Testis (tissue), 3 donors: ENCODE results near the gene ZNF512. TPM values are rescaled to one million over a fixed set of nuclear protein-coding genes. Genes with fewer than 3 reads are reported as not detected.
"Not testable (repeated sequence)": the region's sequence is repeated elsewhere in the genome, so short reads cannot be mapped to it uniquely, and the experiment has no call there.

Source experiments
- DNase-seq: peaks from one replicate; pipeline ENCODE4 v3.0.0-alpha.2; 2019
- H3K27ac ChIP-seq, 2 donors: fragments of 200-600 bp; sonication (generic); one replicate each; pipeline ENCODE4 v1.5.1; 2019
- H3K27me3 ChIP-seq: fragments of 200-600 bp; sonication (generic); one replicate; pipeline ENCODE4 v1.5.1; 2019
- H3K36me3 ChIP-seq: fragments of 200-600 bp; sonication (generic); one replicate; pipeline ENCODE4 v1.5.1; 2017; ENCODE audit warnings: low read depth; ENCODE audit errors: missing control alignments
- H3K4me1 ChIP-seq: fragments of 200-600 bp; sonication (generic); one replicate; pipeline ENCODE4 v1.5.1; 2019
- H3K4me3 ChIP-seq, 2 donors: fragments of 200-600 bp; sonication (generic); one replicate each; pipeline ENCODE4 v1.5.1; 2017 to 2019
- H3K9me3 ChIP-seq: fragments of 200-600 bp; sonication (generic); one replicate; pipeline ENCODE4 v1.5.1; 2017
- CTCF ChIP-seq, 3 experiments: fragments of 450-650 bp in 2 of 3; fragments of 200-600 bp in 1 of 3; sonication (generic) in 1 of 3; IDR thresholded peaks; one replicate each; pipeline ENCODE4 v1.5.1; 2016 to 2019; ENCODE audit warnings: antibody characterized with exemption in 3 of 3, mild to moderate bottlenecking in 2 of 3, moderate library complexity in 1 of 3
- POLR2A ChIP-seq: fragments of 450-650 bp; IDR thresholded peaks from one replicate; pipeline ENCODE4 v1.6.1; 2017; ENCODE audit warnings: antibody characterized with exemption, mild to moderate bottlenecking, moderate library complexity
- WGBS, 2 donors: methylation state at CpG; one replicate each; pipeline ENCODE4 v1.1.5; 2018; 5-methylcytosine and 5-hydroxymethylcytosine counted together
- intact Hi-C: fragments of 100-400 bp; cut with DNase I; formaldehyde crosslinking; loops from one replicate; pipeline ENCODE4 v1.15.1; 2023; ENCODE audit warnings: low total_unique reads
- polyA plus RNA-seq: library from polyadenylated mRNA; stranded (reverse); fragments of 350-450 nt; fragmentation: Illumina TruSeq; extraction: RNeasy Lipid Tissue Mini Kit (QIAGEN cat#74804); gene quantifications from one replicate; pipeline ENCODE4 v1.2.3, GENCODE V29; 2014; ENCODE audit warnings: low read depth, low replicate concordance; ENCODE audit not compliant: insufficient read depth
- total RNA-seq, 2 donors: library from RNA; depleted of rRNA; stranded (reverse); fragments of >200 nt; gene quantifications; one replicate each; pipeline ENCODE4 v1.2.3, GENCODE V29; 2016

ZNF512 gene
- total and polyA plus RNA-seq, 3 donors from 2014 or later = 33.6 to 64.9 (median 60.6) TPM

- 92% methylated on average over 5 of the region's 5 CpGs for WGBS, 2 donors
- intact Hi-C loops = no loop called here
- DNase-seq = no peak
These were observed 37.3 kb upstream of the ZNF512 start for GRCh38 chr2:27545348-27546141.

GRCh38 chr2:27549303-27549702, 33.5 kb upstream of the ZNF512 start:
- H3K36me3 ChIP-seq = no peaks in the 10 kb centered on the region
- no peaks in the 10 kb centered on the region for H3K9me3 ChIP-seq
- no peaks in the 10 kb centered on the region for H3K4me1 ChIP-seq
- H3K27me3 ChIP-seq = no peaks in the 10 kb centered on the region
- intact Hi-C loops = no loop called here
- WGBS, 2 donors = 67 to 79% methylated on average over 1 of the region's 1 CpG
- TF ChIP-seq CTCF (IDR thresholded peaks at IDR 0.05) (no peak), POLR2A (no peak)
- H3K27ac ChIP-seq = no peak overlapping the region
- no peak for DNase-seq
- no peak overlapping the region for H3K4me3 ChIP-seq

More at GRCh38 chr2:27545348-27546141, 37.3 kb upstream of the ZNF512 start:
- Histone ChIP-seq H3K4me3 (no peak overlapping the region), H3K4me1 (no peaks in the 10 kb centered on the region), H3K36me3 (no peaks in the 10 kb centered on the region), H3K27me3 (no peaks in the 10 kb centered on the region), H3K9me3 (no peaks in the 10 kb centered on the region), H3K27ac (no peak overlapping the region)
- TF ChIP-seq CTCF (IDR thresholded peaks at IDR 0.05) = no peak
- no peak for TF ChIP-seq POLR2A

GRCh38 chr2:27551514-27551913, 31.3 kb upstream of the ZNF512 start:
- Histone ChIP-seq H3K9me3 (no peaks in the 10 kb centered on the region), H3K36me3 (no peaks in the 10 kb centered on the region), H3K27me3 (no peaks in the 10 kb centered on the region), H3K4me1 (no peaks in the 10 kb centered on the region), H3K4me3 (no peak overlapping the region), H3K27ac (no peak overlapping the region)
- no peak for DNase-seq
- intact Hi-C loops = no loop called here
- WGBS, 2 donors = 95 to 100% methylated on average over 1 of the region's 1 CpG
- TF ChIP-seq CTCF (IDR thresholded peaks at IDR 0.05) (no peak), POLR2A (no peak)

- WGBS, 2 donors = 94 to 95% methylated on average over 2 of the region's 2 CpGs
- no peak for DNase-seq
These were observed 29.9 kb upstream of the ZNF512 start for GRCh38 chr2:27552941-27553340.

GRCh38 chr2:27554451-27554850, 28.4 kb upstream of the ZNF512 start:
- H3K4me1 ChIP-seq, intact Hi-C loops, H3K27ac ChIP-seq, H3K36me3 ChIP-seq, H3K27me3 ChIP-seq, DNase-seq, H3K4me3 ChIP-seq, H3K9me3 ChIP-seq: not testable (repeated sequence)
- 78 to 85% methylated on average over 2 to 3 of the region's 3 CpGs for WGBS, 2 donors

More at GRCh38 chr2:27552941-27553340, 29.9 kb upstream of the ZNF512 start:
- Histone ChIP-seq H3K27me3 (no peaks in the 10 kb centered on the region), H3K9me3 (no peaks in the 10 kb centered on the region), H3K4me3 (no peak overlapping the region), H3K27ac (no peak overlapping the region), H3K4me1 (no peaks in the 10 kb centered on the region), H3K36me3 (no peaks in the 10 kb centered on the region)
- no peak for TF ChIP-seq CTCF (IDR thresholded peaks at IDR 0.05)
- TF ChIP-seq POLR2A = no peak
- intact Hi-C loops = no loop called here
